ENCODE results near the gene LUZP2. TPM values are rescaled to one million over a fixed set of nuclear protein-coding genes. Genes with fewer than 3 reads are reported as not detected.

LUZP2 gene
- polyA plus RNA-seq, 1 donor (not counting 4 experiments of a cell fraction or from before 2014, with no cell fraction given), result 0.08 TPM

- FAIRE-seq (no peak), DNase-seq (ENCODE audit: low read depth, low spot score) (no peak)
- TF ChIP-seq EZH2 (IDR thresholded peaks at IDR 0.05; ENCODE audit: low read length) (no peak), CTCF (optimal IDR thresholded peaks at IDR 0.05 in 1 of 3, IDR thresholded peaks at IDR 0.05 in 1 of 3, conservative IDR thresholded peaks at IDR 0.05 in 1 of 3; ENCODE audit: extremely low read depth in 1 of 3, insufficient read depth in 2 of 3, low read length in 3 of 3) (no peak)
- dilution Hi-C loops (cut with MboI; ENCODE audit: extremely low pct_ligation_motif_present, low sequenced_read_pairs), result no loop called here
- H3K9me1 ChIP-seq (ENCODE audit: control insufficient read depth, extremely low read depth, insufficient read depth, low read length), result no peaks in the 10 kb centered on the region
- no peaks in the 10 kb centered on the region for H3K79me2 ChIP-seq (ENCODE audit: control insufficient read depth, insufficient read depth, low read length)
- H3K4me1 ChIP-seq (ENCODE audit: control insufficient read depth, extremely low read depth, insufficient read depth, low read length), result no peaks in the 10 kb centered on the region
- no peak overlapping the region for H2AFZ ChIP-seq (ENCODE audit: control insufficient read depth, low read length)
- no peak overlapping the region for H3K4me2 ChIP-seq (ENCODE audit: control insufficient read depth, extremely low read depth, insufficient read depth, low read depth, low read length)
- no peak overlapping the region for H3K27ac ChIP-seq (ENCODE audit: control insufficient read depth, insufficient read depth, low read length)
- no peaks in the 10 kb centered on the region for H4K20me1 ChIP-seq (ENCODE audit: control insufficient read depth, extremely low read depth, insufficient read depth, low read length)
- H3K9me3 ChIP-seq (ENCODE audit: control insufficient read depth, low read depth, low read length), result no peaks in the 10 kb centered on the region
- H3K9ac ChIP-seq (ENCODE audit: control insufficient read depth, extremely low read depth, insufficient read depth, low read length), result no peak overlapping the region
- H3K4me3 ChIP-seq (ENCODE audit: control insufficient read depth in 2 of 3, extremely low read depth in 1 of 3, insufficient read depth in 2 of 3, low read depth in 1 of 3, low read length in 3 of 3), result no peak overlapping the region
- H3K27me3 ChIP-seq (ENCODE audit: control insufficient read depth, extremely low read depth, insufficient read depth, low read length), result no peaks in the 10 kb centered on the region
- no peaks in the 10 kb centered on the region for H3K36me3 ChIP-seq (ENCODE audit: control insufficient read depth in 2 of 2, extremely low read depth in 1 of 2, insufficient read depth in 2 of 2, low read length in 2 of 2)
Measured at GRCh38 chr11:24872651-24873311, 375.9 kb downstream of the LUZP2 start.

- no peak for FAIRE-seq
- H3K36me3 ChIP-seq (ENCODE audit: control insufficient read depth in 2 of 2, extremely low read depth in 1 of 2, insufficient read depth in 2 of 2, low read length in 2 of 2), result no peaks in the 10 kb centered on the region
- no peak overlapping the region for H3K9ac ChIP-seq (ENCODE audit: control insufficient read depth, extremely low read depth, insufficient read depth, low read length)
- H4K20me1 ChIP-seq (ENCODE audit: control insufficient read depth, extremely low read depth, insufficient read depth, low read length), result no peaks in the 10 kb centered on the region
- H3K4me2 ChIP-seq (ENCODE audit: control insufficient read depth, extremely low read depth, insufficient read depth, low read depth, low read length), result no peak overlapping the region
- no peaks in the 10 kb centered on the region for H3K9me1 ChIP-seq (ENCODE audit: control insufficient read depth, extremely low read depth, insufficient read depth, low read length)
- H3K9me3 ChIP-seq (ENCODE audit: control insufficient read depth, low read depth, low read length), result no peaks in the 10 kb centered on the region
- no peak overlapping the region for H3K27ac ChIP-seq (ENCODE audit: control insufficient read depth, insufficient read depth, low read length)
- dilution Hi-C loops (cut with MboI; ENCODE audit: extremely low pct_ligation_motif_present, low sequenced_read_pairs), result no loop called here
- H3K4me3 ChIP-seq (ENCODE audit: control insufficient read depth in 2 of 3, extremely low read depth in 1 of 3, insufficient read depth in 2 of 3, low read depth in 1 of 3, low read length in 3 of 3), result no peak overlapping the region
- no peaks in the 10 kb centered on the region for H3K4me1 ChIP-seq (ENCODE audit: control insufficient read depth, extremely low read depth, insufficient read depth, low read length)
- no peaks in the 10 kb centered on the region for H3K79me2 ChIP-seq (ENCODE audit: control insufficient read depth, insufficient read depth, low read length)
- no peaks in the 10 kb centered on the region for H3K27me3 ChIP-seq (ENCODE audit: control insufficient read depth, extremely low read depth, insufficient read depth, low read length)
- no peak for DNase-seq (ENCODE audit: low read depth, low spot score)
- H2AFZ ChIP-seq (ENCODE audit: control insufficient read depth, low read length), result no peak overlapping the region
- TF ChIP-seq EZH2 (IDR thresholded peaks at IDR 0.05; ENCODE audit: low read length) (no peak), CTCF (optimal IDR thresholded peaks at IDR 0.05 in 1 of 3, IDR thresholded peaks at IDR 0.05 in 1 of 3, conservative IDR thresholded peaks at IDR 0.05 in 1 of 3; ENCODE audit: extremely low read depth in 1 of 3, insufficient read depth in 2 of 3, low read length in 3 of 3) (no peak)
Measured at GRCh38 chr11:24880962-24881361, 384.1 kb downstream of the LUZP2 start.
